NCI-H460 (cell line): Measurements from ENCODE around the gene MRC1. TPM values are rescaled to one million over a fixed set of nuclear protein-coding genes. Genes with fewer than 3 reads are reported as not detected.

ENCODE experiments used
- DNase-seq: peaks from one replicate; pipeline ENCODE4 v3.0.0-alpha.2; 2016; ENCODE audit warnings: low read depth; ENCODE audit errors: extremely low read depth
- total RNA-seq: library from RNA; depleted of rRNA; stranded (reverse); fragments of >200 nt; shearing (Covaris generic); gene quantifications from 2 replicates; pipeline ENCODE4 v1.2.3, GENCODE V29; 2014

The MRC1 gene
- total RNA-seq, 1 experiment from 2014 or later = 0.15 TPM

GRCh38 chr10:17838080-17838648 is 29.0 kb downstream of the MRC1 start:
- DNase-seq = no peak

- DNase-seq = no peak
Measured at GRCh38 chr10:17841050-17841449, 31.9 kb downstream of the MRC1 start.

GRCh38 chr10:17842641-17843040 is 33.5 kb downstream of the MRC1 start:
- DNase-seq = no peak

GRCh38 chr10:17847585-17848296 is 38.6 kb downstream of the MRC1 start:
- DNase-seq = no peak

- no peak for DNase-seq
Measured at GRCh38 chr10:17848646-17849045, 39.5 kb downstream of the MRC1 start.

- DNase-seq = no peak
Measured at GRCh38 chr10:17850501-17850900, 41.4 kb downstream of the MRC1 start.

- DNase-seq = no peak
Measured at GRCh38 chr10:17851611-17852010, 42.5 kb downstream of the MRC1 start.

GRCh38 chr10:17854044-17854652 is 45.0 kb downstream of the MRC1 start:
- DNase-seq = no peak

GRCh38 chr10:17857040-17857439 is 47.9 kb downstream of the MRC1 start:
- no peak for DNase-seq

- no peak for DNase-seq
Measured at GRCh38 chr10:17859492-17860156, 50.5 kb downstream of the MRC1 start.

- DNase-seq = no peak
Measured at GRCh38 chr10:17861760-17862159, 52.6 kb downstream of the MRC1 start.

GRCh38 chr10:17865351-17865750 is 56.2 kb downstream of the MRC1 start:
- DNase-seq = no peak

GRCh38 chr10:17866346-17866745 is 57.2 kb downstream of the MRC1 start:
- DNase-seq = no peak

GRCh38 chr10:17867056-17867455 is 57.9 kb downstream of the MRC1 start:
- no peak for DNase-seq

GRCh38 chr10:17871036-17871435 is 61.9 kb downstream of the MRC1 start:
- no peak for DNase-seq

GRCh38 chr10:17872191-17873091 is 63.3 kb downstream of the MRC1 start:
- DNase-seq = peak; percentile 17

GRCh38 chr10:17873946-17874345 is 64.8 kb downstream of the MRC1 start:
- no peak for DNase-seq

- DNase-seq = no peak
Measured at GRCh38 chr10:17877121-17877520, 68.0 kb downstream of the MRC1 start.

- no peak for DNase-seq
Measured at GRCh38 chr10:17878896-17879295, 69.7 kb downstream of the MRC1 start.

- DNase-seq = no peak
Measured at GRCh38 chr10:17880601-17881000, 71.5 kb downstream of the MRC1 start.

GRCh38 chr10:17882557-17882956 is 73.4 kb downstream of the MRC1 start:
- DNase-seq = no peak
